Liver (tissue), 9 donors: ENCODE data around the gene FAM53B. TPM values are rescaled to one million over a fixed set of nuclear protein-coding genes. Genes with fewer than 3 reads are reported as not detected.

ENCODE experiments used
- DNase-seq: peaks from one replicate; pipeline ENCODE4 v3.0.0-alpha.2; 2017; ENCODE audit warnings: low spot score
- H3K27ac ChIP-seq, 2 donors: one replicate each; pipeline ENCODE4 v1.7.0; 2013; ENCODE audit warnings: inconsistent platforms in 2 of 2, low read length in 2 of 2, control low read depth in 1 of 2, low read depth in 1 of 2, mild to moderate bottlenecking in 1 of 2
- H3K27me3 ChIP-seq, 4 donors: one replicate each; pipeline versions ENCODE4 v1.6.1 to v1.7.0; 2013; ENCODE audit warnings: low read length in 3 of 4, inconsistent platforms in 1 of 4, mild to moderate bottlenecking in 1 of 4, moderate library complexity in 1 of 4; ENCODE audit not compliant: control insufficient read depth in 4 of 4, insufficient read depth in 4 of 4
- H3K36me3 ChIP-seq, 4 donors: one replicate each; pipeline versions ENCODE4 v1.6.1 to v1.7.0; 2013; ENCODE audit warnings: low read length in 3 of 4, mild to moderate bottlenecking in 3 of 4, low read depth in 1 of 4, moderate library complexity in 1 of 4; ENCODE audit not compliant: control insufficient read depth in 4 of 4, insufficient read depth in 3 of 4
- H3K4me1 ChIP-seq, 4 donors: one replicate each; pipeline versions ENCODE4 v1.6.1 to v1.7.0; 2013; ENCODE audit warnings: low read length in 3 of 4, mild to moderate bottlenecking in 3 of 4, moderate library complexity in 1 of 4; ENCODE audit not compliant: control insufficient read depth in 4 of 4, insufficient read depth in 4 of 4
- H3K4me3 ChIP-seq, 3 donors: one replicate each; pipeline versions ENCODE4 v1.6.1 to v1.7.0; 2013; ENCODE audit warnings: low read length in 3 of 3, control low read depth in 1 of 3, low read depth in 1 of 3, mild to moderate bottlenecking in 1 of 3
- H3K9ac ChIP-seq, 2 donors: one replicate each; pipeline ENCODE4 v1.7.0; 2013; ENCODE audit warnings: low read length in 2 of 2, mild to moderate bottlenecking in 2 of 2, moderate library complexity in 2 of 2, control low read depth in 1 of 2, low read depth in 1 of 2
- H3K9me3 ChIP-seq, 4 donors: one replicate each; pipeline versions ENCODE4 v1.6.1 to v1.7.0; 2013; ENCODE audit warnings: low read length in 3 of 4; ENCODE audit not compliant: control insufficient read depth in 4 of 4
- EGR1 ChIP-seq, 2 donors: IDR thresholded peaks; 2 replicates each; pipeline ENCODE4 v1.6.1; 2016 to 2018; ENCODE audit warnings: antibody characterized with exemption in 2 of 2, low read depth in 2 of 2
- FOXA1 ChIP-seq: IDR thresholded peaks from 2 replicates; pipeline ENCODE4 v1.6.1; 2016; ENCODE audit warnings: antibody characterized with exemption
- FOXA2 ChIP-seq: IDR thresholded peaks from 2 replicates; pipeline ENCODE4 v1.6.1; 2016; ENCODE audit warnings: antibody characterized with exemption
- GABPA ChIP-seq, 2 donors: IDR thresholded peaks in 1 of 2; conservative IDR thresholded peaks in 1 of 2; 2 replicates each; pipeline ENCODE4 v1.6.1; 2016; ENCODE audit warnings: antibody characterized with exemption in 2 of 2, mild to moderate bottlenecking in 1 of 2, moderate library complexity in 1 of 2
- HNF4A ChIP-seq, 2 donors: conservative IDR thresholded peaks; 2 replicates each; pipeline ENCODE4 v1.6.1; 2016; ENCODE audit warnings: antibody characterized with exemption in 2 of 2, mild to moderate bottlenecking in 2 of 2
- HNF4G ChIP-seq: IDR thresholded peaks from 2 replicates; pipeline ENCODE4 v1.6.1; 2016; ENCODE audit warnings: antibody characterized with exemption
- JUND ChIP-seq, 2 donors: IDR thresholded peaks; 2 replicates each; pipeline ENCODE4 v1.6.1; 2016; ENCODE audit warnings: antibody characterized with exemption in 2 of 2
- NR2F2 ChIP-seq: IDR thresholded peaks from 2 replicates; pipeline ENCODE4 v1.6.1; 2016; ENCODE audit warnings: antibody characterized with exemption
- RAD21 ChIP-seq, 2 donors: IDR thresholded peaks; 2 replicates each; pipeline ENCODE4 v1.6.1; 2016; ENCODE audit warnings: antibody characterized with exemption in 2 of 2, mild to moderate bottlenecking in 2 of 2
- RXRA ChIP-seq, 2 donors: IDR thresholded peaks; 2 replicates each; pipeline ENCODE4 v1.6.1; 2017 to 2018; ENCODE audit warnings: antibody characterized with exemption in 2 of 2, mild to moderate bottlenecking in 1 of 2
- SP1 ChIP-seq: IDR thresholded peaks from 2 replicates; pipeline ENCODE4 v1.6.1; 2018; ENCODE audit warnings: antibody characterized with exemption, mild to moderate bottlenecking
- TAF1 ChIP-seq: conservative IDR thresholded peaks from 2 replicates; pipeline ENCODE4 v1.6.1; 2016; ENCODE audit warnings: antibody characterized with exemption, mild to moderate bottlenecking
- WGBS: extraction: QIAGEN DNeasy Blood & Tissue Kit; methylation state at CpG from one replicate; pipeline ENCODE4 v1.1.7; 2013; 5-methylcytosine and 5-hydroxymethylcytosine counted together
- polyA plus RNA-seq, 2 donors: library from polyadenylated mRNA; stranded (reverse) in 1 of 2; unstranded in 1 of 2; fragments of 200-250 nt in 1 of 2; fragments of >200 nt in 1 of 2; fragmentation: Nextera tagmentation in 1 of 2; extraction: Ambion mirVana in 1 of 2; gene quantifications; one replicate each; pipeline versions ENCODE4 v1.2.1 to v1.2.3, GENCODE V29; 2013 to 2015
- total RNA-seq, 2 donors: library from RNA; depleted of rRNA; stranded (reverse); fragments of >200 nt; gene quantifications; one replicate each; pipeline ENCODE4 v1.2.3, GENCODE V29; 2014
- TF ChIP-seq, protein P1 (sequence below): IDR thresholded peaks from 2 replicates; pipeline ENCODE4 v1.6.1; 2016; ENCODE audit warnings: antibody characterized with exemption, mild to moderate bottlenecking
- TF ChIP-seq, protein P2 (sequence below): IDR thresholded peaks from 2 replicates; pipeline ENCODE4 v1.6.1; 2016; ENCODE audit warnings: antibody characterized with exemption
- TF ChIP-seq, protein P3 (sequence below): fragments of 150-350 bp; IDR thresholded peaks from 2 replicates; pipeline ENCODE4 v1.5.1; 2017; ENCODE audit warnings: improper control_type of control experiment, low read depth, low read length; ENCODE audit not compliant: missing input control
- TF ChIP-seq, protein P4 (sequence below): IDR thresholded peaks from 2 replicates; pipeline ENCODE4 v1.6.1; 2016; ENCODE audit warnings: antibody characterized with exemption
- TF ChIP-seq, protein P5 (sequence below): IDR thresholded peaks from 2 replicates; pipeline ENCODE4 v1.6.1; 2016; ENCODE audit warnings: antibody characterized with exemption
- donor health status: healthy.
- donor health status: healthy.
- donor health status: healthy.
- donor health status: healthy.
- donor health status: healthy.

The FAM53B gene
- total and polyA plus RNA-seq, 4 donors = 1.1 to 24.0 (median 6.3) TPM

DNA sequence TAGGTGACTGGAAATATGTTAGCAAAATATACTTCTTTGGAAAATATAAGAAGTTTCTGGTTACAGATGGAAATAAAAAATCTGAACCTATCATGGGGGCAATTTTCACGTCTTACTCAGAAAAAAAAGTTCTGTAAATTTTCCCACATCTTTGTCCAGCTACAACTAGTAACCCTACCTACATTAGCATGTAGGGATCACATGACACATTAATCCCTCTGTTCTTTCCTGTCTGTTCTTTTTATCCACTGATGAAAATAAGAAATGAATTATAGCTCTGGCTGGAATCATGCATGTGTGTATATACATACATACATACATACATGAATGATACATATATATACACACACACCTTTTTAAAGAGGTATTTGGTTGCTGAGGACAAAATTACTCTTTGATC, 3.6 kb upstream of the FAM53B start:
- H3K27me3 ChIP-seq = no peaks in the 10 kb centered on the region
- no peak overlapping the region for H3K27ac ChIP-seq
- peaks cover 0 to 3% (median under 1%) of the 10 kb centered on the region in 4 donors for H3K36me3 ChIP-seq
- no peak for TF ChIP-seq RXRA (IDR thresholded peaks at IDR 0.05)
- no peak for TF ChIP-seq HNF4G
- no peak for TF ChIP-seq NR2F2
- TF ChIP-seq, protein P1, sequence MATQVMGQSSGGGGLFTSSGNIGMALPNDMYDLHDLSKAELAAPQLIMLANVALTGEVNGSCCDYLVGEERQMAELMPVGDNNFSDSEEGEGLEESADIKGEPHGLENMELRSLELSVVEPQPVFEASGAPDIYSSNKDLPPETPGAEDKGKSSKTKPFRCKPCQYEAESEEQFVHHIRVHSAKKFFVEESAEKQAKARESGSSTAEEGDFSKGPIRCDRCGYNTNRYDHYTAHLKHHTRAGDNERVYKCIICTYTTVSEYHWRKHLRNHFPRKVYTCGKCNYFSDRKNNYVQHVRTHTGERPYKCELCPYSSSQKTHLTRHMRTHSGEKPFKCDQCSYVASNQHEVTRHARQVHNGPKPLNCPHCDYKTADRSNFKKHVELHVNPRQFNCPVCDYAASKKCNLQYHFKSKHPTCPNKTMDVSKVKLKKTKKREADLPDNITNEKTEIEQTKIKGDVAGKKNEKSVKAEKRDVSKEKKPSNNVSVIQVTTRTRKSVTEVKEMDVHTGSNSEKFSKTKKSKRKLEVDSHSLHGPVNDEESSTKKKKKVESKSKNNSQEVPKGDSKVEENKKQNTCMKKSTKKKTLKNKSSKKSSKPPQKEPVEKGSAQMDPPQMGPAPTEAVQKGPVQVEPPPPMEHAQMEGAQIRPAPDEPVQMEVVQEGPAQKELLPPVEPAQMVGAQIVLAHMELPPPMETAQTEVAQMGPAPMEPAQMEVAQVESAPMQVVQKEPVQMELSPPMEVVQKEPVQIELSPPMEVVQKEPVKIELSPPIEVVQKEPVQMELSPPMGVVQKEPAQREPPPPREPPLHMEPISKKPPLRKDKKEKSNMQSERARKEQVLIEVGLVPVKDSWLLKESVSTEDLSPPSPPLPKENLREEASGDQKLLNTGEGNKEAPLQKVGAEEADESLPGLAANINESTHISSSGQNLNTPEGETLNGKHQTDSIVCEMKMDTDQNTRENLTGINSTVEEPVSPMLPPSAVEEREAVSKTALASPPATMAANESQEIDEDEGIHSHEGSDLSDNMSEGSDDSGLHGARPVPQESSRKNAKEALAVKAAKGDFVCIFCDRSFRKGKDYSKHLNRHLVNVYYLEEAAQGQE = no peak
- no peak for TF ChIP-seq HNF4A (conservative IDR thresholded peaks at IDR 0.05)
- TF ChIP-seq, protein P2, sequence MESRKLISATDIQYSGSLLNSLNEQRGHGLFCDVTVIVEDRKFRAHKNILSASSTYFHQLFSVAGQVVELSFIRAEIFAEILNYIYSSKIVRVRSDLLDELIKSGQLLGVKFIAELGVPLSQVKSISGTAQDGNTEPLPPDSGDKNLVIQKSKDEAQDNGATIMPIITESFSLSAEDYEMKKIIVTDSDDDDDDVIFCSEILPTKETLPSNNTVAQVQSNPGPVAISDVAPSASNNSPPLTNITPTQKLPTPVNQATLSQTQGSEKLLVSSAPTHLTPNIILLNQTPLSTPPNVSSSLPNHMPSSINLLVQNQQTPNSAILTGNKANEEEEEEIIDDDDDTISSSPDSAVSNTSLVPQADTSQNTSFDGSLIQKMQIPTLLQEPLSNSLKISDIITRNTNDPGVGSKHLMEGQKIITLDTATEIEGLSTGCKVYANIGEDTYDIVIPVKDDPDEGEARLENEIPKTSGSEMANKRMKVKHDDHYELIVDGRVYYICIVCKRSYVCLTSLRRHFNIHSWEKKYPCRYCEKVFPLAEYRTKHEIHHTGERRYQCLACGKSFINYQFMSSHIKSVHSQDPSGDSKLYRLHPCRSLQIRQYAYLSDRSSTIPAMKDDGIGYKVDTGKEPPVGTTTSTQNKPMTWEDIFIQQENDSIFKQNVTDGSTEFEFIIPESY = no peak
- TF ChIP-seq JUND (IDR thresholded peaks at IDR 0.05) = no peak
- no peak for TF ChIP-seq GABPA (IDR thresholded peaks at IDR 0.05 in 1 of 2, conservative IDR thresholded peaks at IDR 0.05 in 1 of 2)
- TF ChIP-seq, protein P3, sequence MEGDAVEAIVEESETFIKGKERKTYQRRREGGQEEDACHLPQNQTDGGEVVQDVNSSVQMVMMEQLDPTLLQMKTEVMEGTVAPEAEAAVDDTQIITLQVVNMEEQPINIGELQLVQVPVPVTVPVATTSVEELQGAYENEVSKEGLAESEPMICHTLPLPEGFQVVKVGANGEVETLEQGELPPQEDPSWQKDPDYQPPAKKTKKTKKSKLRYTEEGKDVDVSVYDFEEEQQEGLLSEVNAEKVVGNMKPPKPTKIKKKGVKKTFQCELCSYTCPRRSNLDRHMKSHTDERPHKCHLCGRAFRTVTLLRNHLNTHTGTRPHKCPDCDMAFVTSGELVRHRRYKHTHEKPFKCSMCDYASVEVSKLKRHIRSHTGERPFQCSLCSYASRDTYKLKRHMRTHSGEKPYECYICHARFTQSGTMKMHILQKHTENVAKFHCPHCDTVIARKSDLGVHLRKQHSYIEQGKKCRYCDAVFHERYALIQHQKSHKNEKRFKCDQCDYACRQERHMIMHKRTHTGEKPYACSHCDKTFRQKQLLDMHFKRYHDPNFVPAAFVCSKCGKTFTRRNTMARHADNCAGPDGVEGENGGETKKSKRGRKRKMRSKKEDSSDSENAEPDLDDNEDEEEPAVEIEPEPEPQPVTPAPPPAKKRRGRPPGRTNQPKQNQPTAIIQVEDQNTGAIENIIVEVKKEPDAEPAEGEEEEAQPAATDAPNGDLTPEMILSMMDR = no peak
- TF ChIP-seq, protein P4, sequence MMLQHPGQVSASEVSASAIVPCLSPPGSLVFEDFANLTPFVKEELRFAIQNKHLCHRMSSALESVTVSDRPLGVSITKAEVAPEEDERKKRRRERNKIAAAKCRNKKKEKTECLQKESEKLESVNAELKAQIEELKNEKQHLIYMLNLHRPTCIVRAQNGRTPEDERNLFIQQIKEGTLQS = no peak
- TF ChIP-seq, protein P5, sequence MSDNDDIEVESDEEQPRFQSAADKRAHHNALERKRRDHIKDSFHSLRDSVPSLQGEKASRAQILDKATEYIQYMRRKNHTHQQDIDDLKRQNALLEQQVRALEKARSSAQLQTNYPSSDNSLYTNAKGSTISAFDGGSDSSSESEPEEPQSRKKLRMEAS = no peak
- TF ChIP-seq FOXA2 = no peak
- TF ChIP-seq FOXA1 = no peak
- no peak for TF ChIP-seq EGR1 (IDR thresholded peaks at IDR 0.05; ENCODE audit: low read depth in 2 of 2)
- TF ChIP-seq TAF1 = no peak
- TF ChIP-seq RAD21 (IDR thresholded peaks at IDR 0.05) = no peak
- TF ChIP-seq SP1 = no peak
- WGBS = 91% methylated on average over 1 of the region's 1 CpG
- H3K4me1 ChIP-seq = peaks cover 1 to 11% (median 10%) of the 10 kb centered on the region in 4 donors
- H3K9ac ChIP-seq = no peak overlapping the region
- no peaks in the 10 kb centered on the region for H3K9me3 ChIP-seq
- H3K4me3 ChIP-seq = no peak overlapping the region
- DNase-seq = no peak

DNA sequence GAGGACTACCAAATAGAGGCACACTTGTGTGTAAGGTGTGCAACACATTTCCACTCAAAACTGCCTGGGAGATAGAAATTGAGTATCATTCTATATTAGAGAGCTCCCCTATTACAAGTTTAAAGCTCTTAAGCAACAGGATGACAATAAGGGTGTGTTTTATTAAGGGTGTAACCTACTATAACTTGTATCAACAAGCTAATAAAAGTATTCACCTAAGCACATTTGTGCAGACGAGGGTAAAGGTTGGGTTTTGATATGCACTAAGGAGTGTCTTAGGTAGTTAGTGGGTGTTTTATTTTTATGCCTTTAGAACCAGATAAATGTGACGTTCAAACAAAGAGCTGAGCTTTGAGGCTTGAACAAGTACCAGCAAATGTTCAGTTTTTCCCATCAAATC, 2.8 kb upstream of the FAM53B start:
- Histone ChIP-seq H3K9me3 (no peaks in the 10 kb centered on the region), H3K4me1 (peaks cover 1 to 19% (median 16%) of the 10 kb centered on the region in 4 donors), H3K36me3 (peaks cover 0 to 3% (median under 1%) of the 10 kb centered on the region in 4 donors), H3K9ac (no peak overlapping the region), H3K27ac (no peak overlapping the region), H3K4me3 (no peak overlapping the region), H3K27me3 (no peaks in the 10 kb centered on the region)
- no peak for DNase-seq
- 88% methylated on average over 2 of the region's 2 CpGs for WGBS
- no peak for TF ChIP-seq FOXA2
- TF ChIP-seq FOXA1 = no peak
- TF ChIP-seq, protein P3 = no peak
- no peak for TF ChIP-seq HNF4A (conservative IDR thresholded peaks at IDR 0.05)
- TF ChIP-seq, protein P4 = no peak
- TF ChIP-seq, protein P5 = no peak
- TF ChIP-seq, protein P1 = no peak
- TF ChIP-seq EGR1 (IDR thresholded peaks at IDR 0.05; ENCODE audit: low read depth in 2 of 2) = no peak
- no peak for TF ChIP-seq SP1
- TF ChIP-seq NR2F2 = no peak
